Heart left ventricle (tissue), 16 donors: Measurements from ENCODE around the gene SEMA5B. TPM values are rescaled to one million over a fixed set of nuclear protein-coding genes. Genes with fewer than 3 reads are reported as not detected.

ENCODE experiments used
- ATAC-seq, 4 donors: fragments of 200-7000 bp; cut with Tn5 transposase; one replicate each; pipeline ENCODE4 v1.9.1; 2020 to 2022; ENCODE audit warnings: moderate library complexity in 4 of 4, mild to moderate bottlenecking in 3 of 4, moderate number of reproducible peaks in 1 of 4
- DNase-seq, 5 donors: peaks; one replicate each; pipeline ENCODE4 v3.0.0-alpha.2; 2020
- H3K27ac ChIP-seq, 12 donors: fragments of 200-600 bp; sonication (generic) in 4 of 12; one replicate each; pipeline versions ENCODE4 v1.5.0 to v1.8.0; 2016 to 2022; ENCODE audit warnings: mild to moderate bottlenecking in 2 of 12
- H3K27me3 ChIP-seq, 9 donors: fragments of 200-600 bp; sonication (generic) in 2 of 9; one replicate each; pipeline versions ENCODE4 v1.5.1 to v1.8.0; 2016 to 2022; ENCODE audit warnings: mild to moderate bottlenecking in 3 of 9
- H3K36me3 ChIP-seq, 9 donors: fragments of 200-600 bp; sonication (generic) in 2 of 9; one replicate each; pipeline versions ENCODE4 v1.5.0 to v1.8.0; 2018 to 2022; ENCODE audit warnings: mild to moderate bottlenecking in 2 of 9
- H3K4me1 ChIP-seq, 12 donors: fragments of 200-600 bp; sonication (generic) in 4 of 12; one replicate each; pipeline versions ENCODE4 v1.5.0 to v1.8.0; 2016 to 2022; ENCODE audit warnings: mild to moderate bottlenecking in 3 of 12
- H3K4me3 ChIP-seq, 12 donors: fragments of 200-600 bp; sonication (generic) in 4 of 12; one replicate each; pipeline versions ENCODE4 v1.5.0 to v1.8.0; 2017 to 2022; ENCODE audit warnings: mild to moderate bottlenecking in 9 of 12, moderate library complexity in 4 of 12
- H3K9me3 ChIP-seq, 12 donors: fragments of 200-600 bp; sonication (generic) in 4 of 12; one replicate each; pipeline versions ENCODE4 v1.5.0 to v1.8.0; 2016 to 2022; ENCODE audit warnings: mild to moderate bottlenecking in 1 of 12
- CTCF ChIP-seq, 12 donors: fragments of 200-600 bp; sonication (generic) in 4 of 12; IDR thresholded peaks; one replicate each; pipeline versions ENCODE4 v1.5.0 to v1.8.0; 2018 to 2022; ENCODE audit warnings: antibody characterized with exemption in 12 of 12, mild to moderate bottlenecking in 5 of 12
- POLR2A ChIP-seq, 2 donors: fragments of 450-650 bp; IDR thresholded peaks; one replicate each; pipeline ENCODE4 v1.6.1; 2017; ENCODE audit warnings: antibody characterized with exemption in 2 of 2, mild to moderate bottlenecking in 2 of 2, moderate library complexity in 2 of 2
- WGBS, 4 donors: extraction: QIAGEN DNeasy Blood & Tissue Kit in 2 of 4; methylation state at CpG; one replicate each; pipeline versions ENCODE4 v1.1.5 to v1.1.7; 2013 to 2018; 5-methylcytosine and 5-hydroxymethylcytosine counted together
- intact Hi-C, 10 donors: fragments of 100-400 bp; cut with DNase I; formaldehyde crosslinking; loops; one replicate each; pipeline versions ENCODE4 v1.11.1 to v1.14.2; 2022
- polyA plus RNA-seq, 2 donors: library from polyadenylated mRNA; stranded (reverse); fragments of 200-250 nt; gene quantifications; one replicate each; pipeline ENCODE4 v1.2.3, GENCODE V29; 2013
- total RNA-seq, 9 donors: library from RNA; depleted of rRNA in 2 of 9; stranded (reverse); fragments of >200 nt in 2 of 9; fragmentation: NEBNext Ultra II Directional in 3 of 9; extraction: Animal tissue kit (Norgen Biotek cat#: 25700) in 3 of 9; gene quantifications; one replicate each; pipeline versions ENCODE4 v1.1.0 to v1.2.4, GENCODE V29; 2016 to 2023
- donor health status: ischemic (EF 13 %, LVEDD 7.1; RV severe dilation, severe dysfunction).
- donor health status: healthy with polysubstance abuse.
- donor health status: DM: no; HTN: yes; CAD: no.
- donor health status: DM: no; HTN: no; CAD: no.
- donor health status: ischemic (EF 25% LVEDD 6.9; RV normal size, moderate dysfunction).
- donor health status: ischemic (EF 25% LVEDD 5.7; RV mildly dilated, moderate dysfunction).
- donor health status: healthy.
- donor health status: DM: yes; HTN: yes; CAD: no.
- donor health status: ischemic (EF 35%, LVEDD 5.7; RV mildly dilated, moderate dysfunction).
- donor health status: nonischemic (EF 11% LVEDD 7.7; RV severe dilation, severe dysfunction).
- donor health status: DM: yes; HTN: yes; CAD: no.
- donor health status: PGD.
- donor health status: ischemic (EF 29% LVEDD 5.4; RV normal size, mild dysfunction).
- donor health status: nonischemic (EF 23%, LVEDD 6.1; RV moderate dilation, normal function).

The SEMA5B gene
- total and polyA plus RNA-seq, 11 donors, result 2.2 to 16.7 (median 7.0) TPM

- H3K4me1 ChIP-seq, result peaks cover 0 to 18% (median 2%) of the 10 kb centered on the region in 12 donors
- WGBS, 4 donors, result 30 to 39% (median 33%) methylated on average over 4 of the region's 4 CpGs
- peak in 3 of 4 donors; percentile 42 to 52 (median 46) for ATAC-seq
- H3K27ac ChIP-seq, result no peak overlapping the region
- H3K36me3 ChIP-seq, result no peaks in the 10 kb centered on the region
- no peak overlapping the region for H3K4me3 ChIP-seq
- H3K9me3 ChIP-seq, result no peaks in the 10 kb centered on the region
- peaks cover 0 to 8% (median 0%) of the 10 kb centered on the region in 9 donors for H3K27me3 ChIP-seq
- TF ChIP-seq POLR2A (IDR thresholded peaks at IDR 0.05), result no peak
- no peak for TF ChIP-seq CTCF (IDR thresholded peaks at IDR 0.05)
- intact Hi-C loops, result no loop called here
- no peak for DNase-seq
These were observed 129.3 kb downstream of the SEMA5B start for GRCh38 chr3:122898298-122898697.

GRCh38 chr3:122893754-122894668, 133.6 kb downstream of the SEMA5B start:
- TF ChIP-seq POLR2A (IDR thresholded peaks at IDR 0.05) (no peak), CTCF (IDR thresholded peaks at IDR 0.05) (no peak)
- Histone ChIP-seq H3K27me3 (peaks cover 0 to 8% (median 0%) of the 10 kb centered on the region in 9 donors), H3K9me3 (no peaks in the 10 kb centered on the region), H3K36me3 (no peaks in the 10 kb centered on the region), H3K4me1 (peaks cover 0 to 35% (median 14%) of the 10 kb centered on the region in 12 donors), H3K27ac (peak overlapping the region in 6 of 12 donors; percentile 35 to 68 (median 58)), H3K4me3 (no peak overlapping the region)
- 55 to 64% (median 62%) methylated on average over 17 of the region's 17 CpGs for WGBS, 4 donors
- peak in 4 of 5 donors; percentile 47 to 58 (median 52) for DNase-seq
- intact Hi-C loops, result no loop called here
- peak; percentile 88 to 94 (median 92) for ATAC-seq

- TF ChIP-seq POLR2A (IDR thresholded peaks at IDR 0.05) (no peak), CTCF (IDR thresholded peaks at IDR 0.05) (no peak)
- no peak for ATAC-seq
- Histone ChIP-seq H3K4me1 (peaks cover 0 to 31% (median 13%) of the 10 kb centered on the region in 12 donors), H3K4me3 (no peak overlapping the region), H3K36me3 (no peaks in the 10 kb centered on the region), H3K27me3 (peaks cover 0 to 3% (median 0%) of the 10 kb centered on the region in 9 donors), H3K9me3 (no peaks in the 10 kb centered on the region), H3K27ac (peak overlapping the region in 4 of 12 donors; percentile 38 to 66 (median 47))
- intact Hi-C loops, result no loop called here
- no peak for DNase-seq
- WGBS, 4 donors, result 89 to 91% (median 89%) methylated on average over 8 of the region's 8 CpGs
These were observed 134.3 kb downstream of the SEMA5B start for GRCh38 chr3:122893282-122893681.
